Measurements from ENCODE around the gene DRC3. TPM values are rescaled to one million over a fixed set of nuclear protein-coding genes. Genes with fewer than 3 reads are reported as not detected.

Gene DRC3
- total RNA-seq, 1 donor from 2014 or later: 1.7 TPM

DNA sequence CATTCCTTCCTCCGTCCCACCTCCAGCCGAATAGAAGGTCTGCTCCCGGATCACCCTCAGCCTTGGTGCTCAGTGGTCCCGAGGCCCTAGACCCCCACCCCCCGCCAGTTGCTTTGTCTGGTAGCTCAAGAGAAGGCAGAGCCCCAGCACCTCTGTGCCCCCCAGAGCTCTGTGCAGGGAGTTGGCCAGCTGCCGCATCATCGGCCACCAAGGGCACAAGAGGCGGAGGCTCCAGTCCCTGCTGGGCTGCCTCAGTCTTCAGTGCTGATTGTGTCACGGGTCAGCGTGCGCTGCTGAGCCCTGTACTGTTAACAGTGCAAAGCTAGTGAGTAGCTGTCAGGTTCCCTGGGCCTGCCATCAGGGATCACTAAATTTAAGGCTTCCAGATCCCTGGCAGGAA lies 92.9 kb downstream of the DRC3 start:
- Histone ChIP-seq H3K4me3 (no peak overlapping the region), H3K9me3 (replicated peaks) (no peaks in the 10 kb centered on the region), H3K27ac (replicated peaks) (no peak overlapping the region), H3K4me1 (peaks cover 4% of the 10 kb centered on the region), H3K36me3 (peaks cover 53% of the 10 kb centered on the region), H3K27me3 (ENCODE audit: low read depth) (no peaks in the 10 kb centered on the region)
- no peak for DNase-seq
- TF ChIP-seq, protein P1, sequence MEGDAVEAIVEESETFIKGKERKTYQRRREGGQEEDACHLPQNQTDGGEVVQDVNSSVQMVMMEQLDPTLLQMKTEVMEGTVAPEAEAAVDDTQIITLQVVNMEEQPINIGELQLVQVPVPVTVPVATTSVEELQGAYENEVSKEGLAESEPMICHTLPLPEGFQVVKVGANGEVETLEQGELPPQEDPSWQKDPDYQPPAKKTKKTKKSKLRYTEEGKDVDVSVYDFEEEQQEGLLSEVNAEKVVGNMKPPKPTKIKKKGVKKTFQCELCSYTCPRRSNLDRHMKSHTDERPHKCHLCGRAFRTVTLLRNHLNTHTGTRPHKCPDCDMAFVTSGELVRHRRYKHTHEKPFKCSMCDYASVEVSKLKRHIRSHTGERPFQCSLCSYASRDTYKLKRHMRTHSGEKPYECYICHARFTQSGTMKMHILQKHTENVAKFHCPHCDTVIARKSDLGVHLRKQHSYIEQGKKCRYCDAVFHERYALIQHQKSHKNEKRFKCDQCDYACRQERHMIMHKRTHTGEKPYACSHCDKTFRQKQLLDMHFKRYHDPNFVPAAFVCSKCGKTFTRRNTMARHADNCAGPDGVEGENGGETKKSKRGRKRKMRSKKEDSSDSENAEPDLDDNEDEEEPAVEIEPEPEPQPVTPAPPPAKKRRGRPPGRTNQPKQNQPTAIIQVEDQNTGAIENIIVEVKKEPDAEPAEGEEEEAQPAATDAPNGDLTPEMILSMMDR (IDR thresholded peaks at IDR 0.05; ENCODE audit: borderline replicate concordance): no peak
- intact Hi-C loops (cut with micrococcal nuclease): no loop called here

Other genes with a start within 250 kb of the DRC3 start
- 10.2 TPM for gene SREBF1, start 135.9 kb upstream of the DRC3 start, total RNA-seq
- 284 TPM for gene TOM1L2, start 462 bp upstream of the DRC3 start, total RNA-seq
- 37.5 TPM for gene ATPAF2, start 66.3 kb downstream of the DRC3 start, total RNA-seq
- gene GID4, start 66.5 kb downstream of the DRC3 start, total RNA-seq: 18.0 TPM
- 20.2 TPM for gene DRG2, start 115.1 kb downstream of the DRC3 start, total RNA-seq
- 0.25 TPM for gene MYO15A, start 135.9 kb downstream of the DRC3 start, total RNA-seq
- gene ALKBH5, start 211.0 kb downstream of the DRC3 start, total RNA-seq: 179 TPM

Data from left ventricle myocardium inferior (tissue), 1 donor.